ENCODE measurements around the gene BCKDK.

The BCKDK gene

GRCh38 chr16:31129568-31130335 is 21.6 kb downstream of the BCKDK start (continued):
- TF ChIP-seq ZNF580 (tag by site-specific recombination; IDR thresholded peaks at IDR 0.05) (no peak), SP2 (tag by site-specific recombination; IDR thresholded peaks at IDR 0.05) (no peak), ZBTB21 (tag by site-specific recombination; IDR thresholded peaks at IDR 0.05) (no peak), ZFP69B (tag by site-specific recombination; IDR thresholded peaks at IDR 0.05) (no peak), ZNF138 (tag by site-specific recombination; IDR thresholded peaks at IDR 0.05; ENCODE audit: borderline replicate concordance) (no peak), ZBTB20 (tag by site-specific recombination; IDR thresholded peaks at IDR 0.05) (no peak), GLIS2 (tag by site-specific recombination; IDR thresholded peaks at IDR 0.05) (no peak)

DNA sequence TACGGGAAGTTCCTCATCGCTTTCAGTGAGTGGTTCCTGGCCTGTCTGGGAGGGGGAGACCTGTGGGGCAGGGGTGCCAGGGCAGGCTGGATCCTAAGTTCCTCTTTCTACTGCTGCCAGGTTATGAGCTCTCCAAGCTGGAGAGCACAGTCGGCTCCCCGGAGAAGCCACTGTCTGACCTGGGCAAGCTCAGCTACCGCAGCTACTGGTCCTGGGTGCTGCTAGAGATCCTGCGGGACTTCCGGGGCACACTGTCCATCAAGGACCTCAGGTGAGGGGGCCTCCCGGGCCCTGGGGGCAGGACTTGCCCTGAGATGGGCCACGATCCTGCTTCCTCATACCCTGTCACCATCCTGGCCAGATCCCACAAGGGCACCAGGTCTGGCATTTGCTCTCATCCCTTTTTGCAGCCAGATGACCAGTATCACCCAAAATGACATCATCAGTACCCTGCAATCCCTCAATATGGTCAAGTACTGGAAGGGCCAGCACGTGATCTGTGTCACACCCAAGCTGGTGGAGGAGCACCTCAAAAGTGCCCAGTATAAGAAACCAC is 22.2 kb downstream of the BCKDK start:
- ChIA-PET CTCF (interaction anchor here (0.7 to 1.9 kb wide), 3 partner anchors 12 to 146 kb away, joined by 3 to 13 read pairs (median 4); partner anchors contain the start of gene HSD3B7), POLR2A (interaction anchor here (1.1 to 5.7 kb wide), 3 partner anchors 13 to 329 kb away, joined by 3 to 35 read pairs (median 3); partner anchors contain the start of genes ARMC5 and KAT8)
- Histone ChIP-seq H3K27ac (ENCODE audit: extremely low read depth, low read depth, low read length) (no peak overlapping the region), H3K4me1 (ENCODE audit: control insufficient read depth, insufficient read depth, low read length) (peaks cover 9% of the 10 kb centered on the region; the same call in 1 of the 2 replicates), H3K9me3 (ENCODE audit: control insufficient read depth, insufficient read depth, low read depth, low read length) (no peaks in the 10 kb centered on the region), H3K36me3 (ENCODE audit: control insufficient read depth in 2 of 2, insufficient read depth in 1 of 2, low read length in 2 of 2) (peaks cover 0 to 67% of the 10 kb centered on the region in 2 experiments; a peak in 2 of 3 replicates), H3K4me3 (ENCODE audit: low read depth, low read length) (no peak overlapping the region)
- TF ChIP-seq ATF2 (tag by site-specific recombination; IDR thresholded peaks at IDR 0.05; ENCODE audit: low read depth) (0 out of 2 replicates have a peak, but pooled peaks have one; percentile 28), ELK4 (IDR thresholded peaks at IDR 0.05; ENCODE audit: borderline replicate concordance, low read depth, low read length) (no peak), GLIS1 (tag by site-specific recombination; IDR thresholded peaks at IDR 0.05) (no peak)

- Histone ChIP-seq H3K4me1 (ENCODE audit: control insufficient read depth, insufficient read depth, low read length) (peaks cover 11% of the 10 kb centered on the region; the same call in 1 of the 2 replicates), H3K36me3 (ENCODE audit: control insufficient read depth in 2 of 2, insufficient read depth in 1 of 2, low read length in 2 of 2) (peaks cover 0 to 63% of the 10 kb centered on the region in 2 experiments; a peak in 1 of 3 replicates), H3K27ac (ENCODE audit: extremely low read depth, low read depth, low read length) (no peak overlapping the region), H3K4me3 (ENCODE audit: low read depth, low read length) (no peak overlapping the region), H3K9me3 (ENCODE audit: control insufficient read depth, insufficient read depth, low read depth, low read length) (no peaks in the 10 kb centered on the region)
- POLR2A ChIA-PET, result interaction anchor here (1.1 to 5.7 kb wide), 2 partner anchors 13 to 328 kb away, joined by 3 to 35 read pairs; partner anchors contain the start of genes ARMC5 and KAT8
- TF ChIP-seq ZNF830 (tag by site-specific recombination; IDR thresholded peaks at IDR 0.05; ENCODE audit: low read depth), result no peak
- TF ChIP-seq, protein P1, sequence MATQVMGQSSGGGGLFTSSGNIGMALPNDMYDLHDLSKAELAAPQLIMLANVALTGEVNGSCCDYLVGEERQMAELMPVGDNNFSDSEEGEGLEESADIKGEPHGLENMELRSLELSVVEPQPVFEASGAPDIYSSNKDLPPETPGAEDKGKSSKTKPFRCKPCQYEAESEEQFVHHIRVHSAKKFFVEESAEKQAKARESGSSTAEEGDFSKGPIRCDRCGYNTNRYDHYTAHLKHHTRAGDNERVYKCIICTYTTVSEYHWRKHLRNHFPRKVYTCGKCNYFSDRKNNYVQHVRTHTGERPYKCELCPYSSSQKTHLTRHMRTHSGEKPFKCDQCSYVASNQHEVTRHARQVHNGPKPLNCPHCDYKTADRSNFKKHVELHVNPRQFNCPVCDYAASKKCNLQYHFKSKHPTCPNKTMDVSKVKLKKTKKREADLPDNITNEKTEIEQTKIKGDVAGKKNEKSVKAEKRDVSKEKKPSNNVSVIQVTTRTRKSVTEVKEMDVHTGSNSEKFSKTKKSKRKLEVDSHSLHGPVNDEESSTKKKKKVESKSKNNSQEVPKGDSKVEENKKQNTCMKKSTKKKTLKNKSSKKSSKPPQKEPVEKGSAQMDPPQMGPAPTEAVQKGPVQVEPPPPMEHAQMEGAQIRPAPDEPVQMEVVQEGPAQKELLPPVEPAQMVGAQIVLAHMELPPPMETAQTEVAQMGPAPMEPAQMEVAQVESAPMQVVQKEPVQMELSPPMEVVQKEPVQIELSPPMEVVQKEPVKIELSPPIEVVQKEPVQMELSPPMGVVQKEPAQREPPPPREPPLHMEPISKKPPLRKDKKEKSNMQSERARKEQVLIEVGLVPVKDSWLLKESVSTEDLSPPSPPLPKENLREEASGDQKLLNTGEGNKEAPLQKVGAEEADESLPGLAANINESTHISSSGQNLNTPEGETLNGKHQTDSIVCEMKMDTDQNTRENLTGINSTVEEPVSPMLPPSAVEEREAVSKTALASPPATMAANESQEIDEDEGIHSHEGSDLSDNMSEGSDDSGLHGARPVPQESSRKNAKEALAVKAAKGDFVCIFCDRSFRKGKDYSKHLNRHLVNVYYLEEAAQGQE (tag by site-specific recombination; IDR thresholded peaks at IDR 0.05), result no peak
- TF ChIP-seq ZBTB44 (tag by site-specific recombination; IDR thresholded peaks at IDR 0.05), result no peak
- TF ChIP-seq ZNF561 (tag by site-specific recombination; IDR thresholded peaks at IDR 0.05; ENCODE audit: borderline replicate concordance), result no peak
- no peak for TF ChIP-seq ZFHX2 (tag by site-specific recombination; conservative IDR thresholded peaks at IDR 0.05)
- no peak for TF ChIP-seq ZNF670 (tag by site-specific recombination; IDR thresholded peaks at IDR 0.05; ENCODE audit: low read depth)
- no peak for TF ChIP-seq ZNF19 (tag by site-specific recombination; IDR thresholded peaks at IDR 0.05; ENCODE audit: low read depth)
- no peak for TF ChIP-seq ZBTB10 (tag by site-specific recombination; IDR thresholded peaks at IDR 0.05)
- no peak for TF ChIP-seq ZNF354C (tag by site-specific recombination; IDR thresholded peaks at IDR 0.05; ENCODE audit: borderline replicate concordance, low read depth)
- TF ChIP-seq ZNF223 (tag by site-specific recombination; IDR thresholded peaks at IDR 0.05), result no peak
- CTCF ChIA-PET, result interaction anchor here (0.7 to 1.9 kb wide), 2 partner anchors 12 to 26 kb away, joined by 3 to 13 read pairs; no protein-coding TSS in a partner anchor
Observed at GRCh38 chr16:31130899-31131298, 22.7 kb downstream of the BCKDK start.

Measured in HEK293 (cell line).